ENCODE data around the gene SLC25A52.

Gene SLC25A52

DNA sequence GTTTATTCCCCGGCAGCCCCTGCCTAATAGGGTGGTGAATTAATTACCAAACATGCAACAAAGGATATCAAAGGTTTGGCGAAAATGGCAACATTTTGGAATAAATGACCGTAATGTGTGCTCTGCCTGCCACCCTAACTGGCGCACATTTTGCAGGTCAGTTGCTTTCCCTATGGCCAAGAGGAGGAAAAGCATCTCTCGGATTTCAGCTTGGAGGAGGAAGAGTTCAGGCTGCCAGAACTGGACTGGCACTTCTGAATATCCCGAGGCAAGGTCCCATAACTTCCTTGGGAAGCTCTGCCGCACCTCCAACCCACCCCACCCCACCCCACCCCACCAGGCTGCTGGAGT, 37.1 kb downstream of the SLC25A52 start:
- Histone ChIP-seq H3K9me3 (ENCODE audit: insufficient read depth, low read length) (peaks cover 9% of the 10 kb centered on the region), H3K9ac (ENCODE audit: insufficient read length, low read depth) (no peak overlapping the region), H3K4me1 (ENCODE audit: insufficient read depth, insufficient read length) (no peaks in the 10 kb centered on the region), H3K36me3 (ENCODE audit: insufficient read depth, insufficient read length, low read length) (no peaks in the 10 kb centered on the region), H3K4me3 (ENCODE audit: insufficient read length, low read depth) (no peak overlapping the region), H3K27me3 (ENCODE audit: insufficient read depth, insufficient read length) (no peaks in the 10 kb centered on the region)
- TF ChIP-seq YY1 (IDR thresholded peaks at IDR 0.05; ENCODE audit: insufficient read depth, insufficient read length) (no peak), SUZ12 (IDR thresholded peaks at IDR 0.05; ENCODE audit: extremely low read depth, insufficient read depth, insufficient read length) (no peak)
- no peak for DNase-seq (ENCODE audit: low read depth, low spot score)

DNA sequence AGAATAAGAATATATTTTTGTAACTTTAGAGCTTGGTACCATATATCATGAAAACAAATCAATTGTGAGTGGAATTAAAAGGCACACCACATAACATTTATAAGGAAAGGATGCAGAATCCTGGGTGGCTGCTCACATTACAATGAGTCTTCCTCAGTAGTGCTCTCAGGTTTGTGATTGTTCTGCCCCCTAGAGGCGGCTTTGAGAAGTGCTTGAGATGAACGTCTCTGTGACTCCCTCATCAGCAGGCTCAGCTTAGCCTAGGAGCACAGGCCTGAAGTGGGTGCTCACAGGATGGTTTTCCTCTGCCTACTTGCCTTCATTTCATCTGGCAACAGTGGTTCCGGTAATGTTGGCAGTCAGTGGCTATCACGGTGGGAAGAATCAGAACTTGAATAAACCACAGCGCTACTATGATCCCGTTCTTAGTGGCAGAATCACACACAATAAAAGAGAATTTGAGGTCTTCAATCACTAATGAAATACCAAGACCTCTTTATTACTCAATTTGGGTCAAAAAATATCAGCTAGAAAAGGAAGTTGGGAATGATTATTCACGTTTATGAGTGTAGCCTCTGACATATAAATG, 38.2 kb downstream of the SLC25A52 start:
- Histone ChIP-seq H3K9me3 (ENCODE audit: insufficient read depth, low read length) (peaks cover 10% of the 10 kb centered on the region), H3K4me3 (ENCODE audit: insufficient read length, low read depth) (no peak overlapping the region), H3K27me3 (ENCODE audit: insufficient read depth, insufficient read length) (no peaks in the 10 kb centered on the region), H3K4me1 (ENCODE audit: insufficient read depth, insufficient read length) (no peaks in the 10 kb centered on the region), H3K9ac (ENCODE audit: insufficient read length, low read depth) (no peak overlapping the region), H3K36me3 (ENCODE audit: insufficient read depth, insufficient read length, low read length) (no peaks in the 10 kb centered on the region)
- no peak for TF ChIP-seq YY1 (IDR thresholded peaks at IDR 0.05; ENCODE audit: insufficient read depth, insufficient read length)
- TF ChIP-seq ZNF274 (IDR thresholded peaks at IDR 0.05; ENCODE audit: low read depth, low read length): no peak
- no peak for TF ChIP-seq SUZ12 (IDR thresholded peaks at IDR 0.05; ENCODE audit: extremely low read depth, insufficient read depth, insufficient read length)
- peak; percentile 63 for DNase-seq (ENCODE audit: low read depth, low spot score)

DNA sequence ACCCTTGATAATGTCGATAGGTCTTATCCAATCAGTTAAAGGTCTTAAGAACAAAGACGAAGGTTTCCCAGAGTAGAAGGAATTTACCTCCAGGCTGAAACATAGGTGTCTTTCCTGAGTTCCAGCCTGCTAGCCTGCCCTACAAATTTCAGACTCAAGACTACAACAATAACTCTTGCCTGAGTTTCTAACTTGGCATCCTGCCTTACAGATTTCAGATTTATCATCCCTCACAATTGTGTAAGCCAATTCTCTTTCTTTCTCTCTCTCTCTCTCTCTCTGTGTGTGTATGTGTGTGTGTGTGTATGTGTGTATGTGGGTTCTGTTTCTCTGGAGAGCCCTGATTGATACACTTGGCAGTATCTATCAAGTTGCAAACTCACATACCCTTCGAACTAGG, 39.1 kb downstream of the SLC25A52 start:
- no peak overlapping the region for H3K4me3 ChIP-seq (ENCODE audit: insufficient read length, low read depth)
- peaks cover 10% of the 10 kb centered on the region for H3K9me3 ChIP-seq (ENCODE audit: insufficient read depth, low read length)
- H3K27me3 ChIP-seq (ENCODE audit: insufficient read depth, insufficient read length): no peaks in the 10 kb centered on the region
- no peak overlapping the region for H3K9ac ChIP-seq (ENCODE audit: insufficient read length, low read depth)
- no peaks in the 10 kb centered on the region for H3K36me3 ChIP-seq (ENCODE audit: insufficient read depth, insufficient read length, low read length)
- no peak for TF ChIP-seq SUZ12 (IDR thresholded peaks at IDR 0.05; ENCODE audit: extremely low read depth, insufficient read depth, insufficient read length)
- no peak for TF ChIP-seq YY1 (IDR thresholded peaks at IDR 0.05; ENCODE audit: insufficient read depth, insufficient read length)
- no peak for TF ChIP-seq ZNF274 (IDR thresholded peaks at IDR 0.05; ENCODE audit: low read depth, low read length)
- no peak for DNase-seq (ENCODE audit: low read depth, low spot score)
- no peaks in the 10 kb centered on the region for H3K4me1 ChIP-seq (ENCODE audit: insufficient read depth, insufficient read length)

DNA sequence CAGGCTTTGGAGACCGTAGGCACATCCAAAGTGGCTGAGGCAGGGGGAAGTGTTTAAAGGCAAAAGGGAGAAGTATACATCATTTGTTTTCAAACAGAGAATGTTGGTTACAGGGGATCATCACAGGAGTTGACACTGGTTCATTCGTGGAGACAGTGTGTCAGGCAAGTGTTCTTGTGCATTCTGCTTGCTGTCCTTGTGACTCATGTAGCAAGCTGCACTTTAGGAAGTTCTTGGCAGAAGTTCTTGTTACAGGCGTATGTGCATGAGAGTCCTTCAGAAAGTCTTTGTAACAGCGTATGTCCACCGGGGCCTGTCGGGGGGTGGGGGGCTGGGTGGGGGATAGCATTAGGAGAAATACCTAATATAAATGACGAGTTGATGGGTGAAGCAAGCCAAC, 39.8 kb downstream of the SLC25A52 start:
- no peaks in the 10 kb centered on the region for H3K36me3 ChIP-seq (ENCODE audit: insufficient read depth, insufficient read length, low read length)
- H3K9me3 ChIP-seq (ENCODE audit: insufficient read depth, low read length): peaks cover 10% of the 10 kb centered on the region
- H3K4me1 ChIP-seq (ENCODE audit: insufficient read depth, insufficient read length): no peaks in the 10 kb centered on the region
- no peak overlapping the region for H3K4me3 ChIP-seq (ENCODE audit: insufficient read length, low read depth)
- no peak for DNase-seq (ENCODE audit: low read depth, low spot score)
- H3K9ac ChIP-seq (ENCODE audit: insufficient read length, low read depth): no peak overlapping the region
- no peak for TF ChIP-seq YY1 (IDR thresholded peaks at IDR 0.05; ENCODE audit: insufficient read depth, insufficient read length)
- TF ChIP-seq SUZ12 (IDR thresholded peaks at IDR 0.05; ENCODE audit: extremely low read depth, insufficient read depth, insufficient read length): no peak
- TF ChIP-seq ZNF274 (IDR thresholded peaks at IDR 0.05; ENCODE audit: low read depth, low read length): no peak
- H3K27me3 ChIP-seq (ENCODE audit: insufficient read depth, insufficient read length): no peaks in the 10 kb centered on the region

DNA sequence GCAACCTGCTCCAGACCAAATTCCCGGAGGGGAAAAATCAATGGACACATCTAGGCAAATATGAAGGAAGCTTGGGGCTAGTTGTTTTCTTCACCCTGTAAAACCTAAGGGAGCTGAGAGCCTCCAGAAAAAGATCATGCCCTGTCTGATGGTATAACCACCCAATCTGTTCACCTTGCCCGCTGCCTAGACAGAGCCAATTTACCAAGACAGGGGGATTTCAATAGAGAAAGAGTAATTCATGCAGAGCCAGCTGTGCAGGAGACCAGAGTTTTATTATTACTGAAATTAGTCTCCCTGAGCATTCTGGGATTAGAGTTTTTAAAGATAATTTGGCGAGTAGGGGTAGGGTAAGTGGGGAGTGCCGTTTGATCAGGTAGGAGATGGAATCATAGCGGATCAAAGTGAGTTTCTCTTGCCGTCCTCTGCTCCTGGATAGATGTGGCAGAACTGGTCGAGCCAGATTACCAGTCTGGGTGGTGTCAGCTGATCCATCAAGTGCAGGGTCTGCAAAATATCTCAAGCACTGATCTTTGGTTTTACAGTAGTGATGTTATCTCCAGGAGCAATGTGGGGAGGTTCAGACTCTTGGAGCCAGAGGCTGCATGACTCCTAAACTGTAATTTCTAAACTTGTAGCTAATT, 41.2 kb downstream of the SLC25A52 start:
- TF ChIP-seq SUZ12 (IDR thresholded peaks at IDR 0.05; ENCODE audit: extremely low read depth, insufficient read depth, insufficient read length) (no peak), YY1 (IDR thresholded peaks at IDR 0.05; ENCODE audit: insufficient read depth, insufficient read length) (no peak), ZNF274 (IDR thresholded peaks at IDR 0.05; ENCODE audit: low read depth, low read length) (no peak)
- Histone ChIP-seq H3K27me3 (ENCODE audit: insufficient read depth, insufficient read length) (no peaks in the 10 kb centered on the region), H3K9ac (ENCODE audit: insufficient read length, low read depth) (no peak overlapping the region), H3K4me3 (ENCODE audit: insufficient read length, low read depth) (no peak overlapping the region), H3K36me3 (ENCODE audit: insufficient read depth, insufficient read length, low read length) (no peaks in the 10 kb centered on the region), H3K4me1 (ENCODE audit: insufficient read depth, insufficient read length) (no peaks in the 10 kb centered on the region), H3K9me3 (ENCODE audit: insufficient read depth, low read length) (peaks cover 10% of the 10 kb centered on the region)
- no peak for DNase-seq (ENCODE audit: low read depth, low spot score)

DNA sequence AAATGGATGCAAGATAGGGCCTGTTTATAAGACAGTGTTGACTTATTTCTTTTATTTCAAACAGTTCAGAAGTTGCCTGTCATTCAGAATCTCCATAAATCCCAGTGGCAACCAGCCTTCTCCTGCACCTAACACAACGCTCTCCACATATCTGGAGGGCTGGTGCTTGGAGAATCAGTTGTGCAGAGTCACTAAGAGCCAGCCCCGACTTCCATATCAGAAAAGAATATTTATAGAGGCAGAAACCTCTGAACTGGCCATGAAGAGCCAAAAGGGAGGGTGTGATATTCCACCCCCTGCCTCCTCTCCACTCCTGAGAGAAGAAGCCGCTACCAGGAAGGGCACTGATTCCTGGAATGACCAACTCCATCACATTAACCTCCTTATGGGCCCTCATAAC, 42.3 kb downstream of the SLC25A52 start:
- TF ChIP-seq ZNF274 (IDR thresholded peaks at IDR 0.05; ENCODE audit: low read depth, low read length) (no peak), YY1 (IDR thresholded peaks at IDR 0.05; ENCODE audit: insufficient read depth, insufficient read length) (no peak), SUZ12 (IDR thresholded peaks at IDR 0.05; ENCODE audit: extremely low read depth, insufficient read depth, insufficient read length) (no peak)

DNA sequence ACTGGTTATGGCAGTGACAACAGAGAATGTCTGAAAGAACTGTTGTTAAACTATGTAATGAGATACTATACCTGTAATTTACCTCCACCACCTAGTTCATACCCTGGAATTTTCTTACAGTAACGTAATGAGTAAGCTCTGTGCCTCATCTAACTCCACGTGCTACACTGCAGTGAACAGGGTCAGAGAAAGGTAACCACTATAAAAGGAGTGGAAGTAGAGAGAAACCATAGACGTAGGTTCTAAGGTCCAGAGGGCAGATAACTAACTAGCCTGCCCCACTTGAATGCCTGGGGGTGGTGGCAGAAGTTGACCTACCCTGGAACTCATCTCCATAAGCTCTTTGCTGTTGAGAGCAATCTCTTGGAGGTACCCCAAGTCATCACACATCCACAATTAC, 44.3 kb downstream of the SLC25A52 start:
- TF ChIP-seq SUZ12 (IDR thresholded peaks at IDR 0.05; ENCODE audit: extremely low read depth, insufficient read depth, insufficient read length) (no peak), YY1 (IDR thresholded peaks at IDR 0.05; ENCODE audit: insufficient read depth, insufficient read length) (no peak), ZNF274 (IDR thresholded peaks at IDR 0.05; ENCODE audit: low read depth, low read length) (no peak)
- H3K9me3 ChIP-seq (ENCODE audit: insufficient read depth, low read length): peaks cover 10% of the 10 kb centered on the region
- no peak overlapping the region for H3K4me3 ChIP-seq (ENCODE audit: insufficient read length, low read depth)
- H3K27me3 ChIP-seq (ENCODE audit: insufficient read depth, insufficient read length): no peaks in the 10 kb centered on the region
- no peaks in the 10 kb centered on the region for H3K36me3 ChIP-seq (ENCODE audit: insufficient read depth, insufficient read length, low read length)
- DNase-seq (ENCODE audit: low read depth, low spot score): no peak
- H3K9ac ChIP-seq (ENCODE audit: insufficient read length, low read depth): no peak overlapping the region
- H3K4me1 ChIP-seq (ENCODE audit: insufficient read depth, insufficient read length): no peaks in the 10 kb centered on the region

More for the DNA sequence above, 42.3 kb downstream of the SLC25A52 start:
- DNase-seq (ENCODE audit: low read depth, low spot score): no peak
- Histone ChIP-seq H3K36me3 (ENCODE audit: insufficient read depth, insufficient read length, low read length) (no peaks in the 10 kb centered on the region), H3K4me3 (ENCODE audit: insufficient read length, low read depth) (no peak overlapping the region), H3K9ac (ENCODE audit: insufficient read length, low read depth) (no peak overlapping the region), H3K4me1 (ENCODE audit: insufficient read depth, insufficient read length) (no peaks in the 10 kb centered on the region), H3K27me3 (ENCODE audit: insufficient read depth, insufficient read length) (no peaks in the 10 kb centered on the region), H3K9me3 (ENCODE audit: insufficient read depth, low read length) (peaks cover 10% of the 10 kb centered on the region)
